HCT116 (cell line): Measurements from ENCODE around the gene JAM3. TPM values are rescaled to one million over a fixed set of nuclear protein-coding genes. Genes with fewer than 3 reads are reported as not detected.

ENCODE experiments used
- ATAC-seq: fragments of 200-7000 bp; cut with Tn5 transposase; 2 replicates; pipeline ENCODE4 v1.9.1; 2020; ENCODE audit warnings: mild to moderate bottlenecking, moderate library complexity
- BruUV-seq: library from RNA; stranded (reverse); fragments of 400-500 nt; replicated peaks from 2 replicates; lab custom pipeline; 2021; lab: Mats Ljungman, UMichigan
- CTCF ChIA-PET: fragments of 300-600 bp; sonication (Branson Sonifier 250); formaldehyde crosslinking; loops from one replicate; lab custom pipeline; 2021; ENCODE audit warnings: antibody characterized with exemption; lab: Charles Lee
- POLR2A ChIA-PET: fragments of 300-600, 350-600 bp; sonication (Branson Sonifier 250); formaldehyde crosslinking; loops from one replicate; lab custom pipeline; 2021; ENCODE audit warnings: antibody characterized with exemption; lab: Charles Lee
- RAD21 ChIA-PET, 2 experiments: fragments of 300-600 bp; sonication (Branson Sonifier 250); formaldehyde crosslinking; loops; one replicate each; lab custom pipeline; 2023; ENCODE audit warnings: low total read pairs in 2 of 2; ENCODE audit not compliant: uncharacterized antibody in 2 of 2, unreplicated experiment in 2 of 2, low non-redundant PET in 1 of 2; lab: Charles Lee
- DNase-seq: peaks from one replicate; pipeline ENCODE4 v3.0.0-alpha.2; 2010; ENCODE audit warnings: low read depth, low spot score
- H2AFZ ChIP-seq: fragments of 200-600 bp; shearing (Covaris generic), sonication (generic); 2 replicates; pipeline ENCODE4 v1.6.1; 2017; ENCODE audit warnings: low read depth, mixed run types, mixed read lengths, antibody characterized with exemption, low read length; ENCODE audit not compliant: poor library complexity, severe bottlenecking
- H3K27ac ChIP-seq: 2 replicates; pipeline ENCODE4 v1.5.1; 2012; ENCODE audit warnings: low read depth, low read length
- H3K27me3 ChIP-seq: fragments of 200-600 bp; sonication (generic); 2 replicates; pipeline ENCODE4 v1.6.1; 2016; ENCODE audit warnings: mixed run types, low read length, mixed read lengths; ENCODE audit not compliant: insufficient read depth
- H3K36me3 ChIP-seq, 2 experiments: fragments of 200-500 bp in 1 of 2; fragments of 200-600 bp in 1 of 2; sonication (Bioruptor generic) in 1 of 2; sonication (generic) in 1 of 2; 2 replicates each; pipeline versions ENCODE4 v1.5.1 to v1.6.1; 2014 to 2016; ENCODE audit warnings: low read length in 2 of 2, inconsistent platforms in 1 of 2, mixed read lengths in 1 of 2, mixed run types in 1 of 2; ENCODE audit not compliant: insufficient read depth in 2 of 2, control insufficient read depth in 1 of 2
- H3K4me1 ChIP-seq, 2 experiments: fragments of 200-600 bp in 1 of 2; sonication (generic) in 1 of 2; 2 replicates each; pipeline versions ENCODE4 v1.5.1 to v1.6.1; 2012 to 2017; ENCODE audit warnings: low read length in 2 of 2, inconsistent platforms in 1 of 2, mild to moderate bottlenecking in 1 of 2, mixed read lengths in 1 of 2, mixed run types in 1 of 2, moderate library complexity in 1 of 2; ENCODE audit not compliant: insufficient read depth in 2 of 2, control insufficient read depth in 1 of 2
- H3K4me2 ChIP-seq: fragments of 200-600 bp; sonication (generic); 2 replicates; pipeline ENCODE4 v1.6.1; 2017; ENCODE audit warnings: mixed run types, low read length, mixed read lengths
- H3K4me3 ChIP-seq, 2 experiments: fragments of 200-600 bp in 1 of 2; sonication (generic) in 1 of 2; replicated peaks in 1 of 2; 2 replicates each; pipeline ENCODE4 v1.5.1; 2011 to 2016; ENCODE audit warnings: low read length in 2 of 2, control low read depth in 1 of 2, low read depth in 1 of 2, mild to moderate bottlenecking in 1 of 2, mixed read lengths in 1 of 2, mixed run types in 1 of 2
- H3K79me2 ChIP-seq: fragments of 200-600 bp; sonication (generic); 2 replicates; pipeline ENCODE4 v1.6.1; 2017; ENCODE audit warnings: mild to moderate bottlenecking, mixed run types, low read length, moderate library complexity, mixed read lengths; ENCODE audit not compliant: insufficient read depth
- H3K9ac ChIP-seq: fragments of 200-600 bp; sonication (generic); 2 replicates; pipeline ENCODE4 v1.6.1; 2016; ENCODE audit warnings: low read length, mixed read lengths
- H3K9me2 ChIP-seq: fragments of 200-600 bp; sonication (generic), shearing (Covaris generic); 2 replicates; pipeline ENCODE4 v1.6.1; 2017; ENCODE audit warnings: mixed run types, mild to moderate bottlenecking, moderate library complexity; ENCODE audit not compliant: insufficient read depth
- H3K9me3 ChIP-seq, 2 experiments: fragments of 200-500 bp in 1 of 2; fragments of 200-600 bp in 1 of 2; sonication (Bioruptor generic) in 1 of 2; sonication (generic) in 1 of 2; 2 replicates each; pipeline ENCODE4 v1.6.1; 2014 to 2017; ENCODE audit warnings: low read length in 2 of 2, mixed read lengths in 2 of 2, inconsistent platforms in 1 of 2, low read depth in 1 of 2, mild to moderate bottlenecking in 1 of 2, mixed run types in 1 of 2, moderate library complexity in 1 of 2; ENCODE audit not compliant: control insufficient read depth in 1 of 2, insufficient read depth in 1 of 2
- H4K20me1 ChIP-seq: fragments of 200-600 bp; sonication (generic), shearing (Covaris generic); 2 replicates; pipeline ENCODE4 v1.6.1; 2017; ENCODE audit warnings: mixed run types, mild to moderate bottlenecking, moderate library complexity; ENCODE audit not compliant: insufficient read depth
- ATF3 ChIP-seq: IDR thresholded peaks from 2 replicates; pipeline ENCODE4 v1.6.1; 2012
- CBX3 ChIP-seq: IDR thresholded peaks from 2 replicates; pipeline ENCODE4 v1.6.1; 2012; ENCODE audit warnings: low read depth
- ELF1 ChIP-seq: IDR thresholded peaks from 2 replicates; pipeline ENCODE4 v1.6.1; 2012; ENCODE audit warnings: low read depth, borderline replicate concordance
- FOSL1 ChIP-seq: IDR thresholded peaks from 2 replicates; pipeline ENCODE4 v1.6.1; 2012; ENCODE audit warnings: low read depth
- JUND ChIP-seq: IDR thresholded peaks from 2 replicates; pipeline ENCODE4 v1.6.1; 2012
- POLR2A ChIP-seq: IDR thresholded peaks from 2 replicates; pipeline ENCODE4 v1.7.0; 2011; ENCODE audit warnings: borderline replicate concordance; ENCODE audit not compliant: insufficient read depth, insufficient read length; ENCODE audit errors: extremely low read depth
- POLR2AphosphoS5 ChIP-seq: IDR thresholded peaks from 2 replicates; pipeline ENCODE4 v1.6.1; 2011; ENCODE audit warnings: mild to moderate bottlenecking, low read depth, low read length, moderate library complexity
- SP1 ChIP-seq: IDR thresholded peaks from 2 replicates; pipeline ENCODE4 v1.6.1; 2012; ENCODE audit warnings: low read depth
- YY1 ChIP-seq: IDR thresholded peaks from 2 replicates; pipeline ENCODE4 v1.6.1; 2011; ENCODE audit warnings: low read length, low read depth, moderate library complexity, mild to moderate bottlenecking; ENCODE audit not compliant: insufficient replicate concordance; ENCODE audit errors: extremely low read depth
- intact Hi-C: fragments of 100-400 bp; cut with micrococcal nuclease; formaldehyde crosslinking; loops from 2 replicates; pipeline ENCODE4 v1.10.0; 2022
- total RNA-seq: library from RNA; stranded (reverse); gene quantifications from one replicate; pipeline ENCODE4 v1.2.1, GENCODE V29; 2021; ENCODE audit not compliant: unreplicated experiment
- TF ChIP-seq, protein P1 (sequence below), 3 experiments: fragments of 200-600 bp in 1 of 3; sonication (generic) in 1 of 3; IDR thresholded peaks in 2 of 3; conservative IDR thresholded peaks in 1 of 3; 2 replicates each; pipeline ENCODE4 v1.5.1; 2012 to 2017; ENCODE audit warnings: low read depth in 2 of 3, low read length in 2 of 3, antibody characterized with exemption in 1 of 3, borderline replicate concordance in 1 of 3, control low read depth in 1 of 3, mild to moderate bottlenecking in 1 of 3, mixed read lengths in 1 of 3, mixed run types in 1 of 3, moderate library complexity in 1 of 3; ENCODE audit not compliant: insufficient read depth in 1 of 3

Gene JAM3
- total RNA-seq, 1 experiment from 2014 or later: 0.25 TPM

- Histone ChIP-seq H3K9me3 (no peaks in the 10 kb centered on the region), H3K9me2 (no peaks in the 10 kb centered on the region), H3K27ac (no peak overlapping the region), H3K4me1 (no peaks in the 10 kb centered on the region)
- no TSS peak for BruUV-seq
- DNase-seq: no peak
- RAD21 ChIA-PET: no interaction called here
- CTCF ChIA-PET: no interaction called here
- TF ChIP-seq FOSL1 (no peak), YY1 (no peak), POLR2AphosphoS5 (no peak), CBX3 (no peak), JUND (no peak), POLR2A (no peak), SP1 (no peak), ELF1 (no peak), ATF3 (no peak)
- TF ChIP-seq, protein P1, sequence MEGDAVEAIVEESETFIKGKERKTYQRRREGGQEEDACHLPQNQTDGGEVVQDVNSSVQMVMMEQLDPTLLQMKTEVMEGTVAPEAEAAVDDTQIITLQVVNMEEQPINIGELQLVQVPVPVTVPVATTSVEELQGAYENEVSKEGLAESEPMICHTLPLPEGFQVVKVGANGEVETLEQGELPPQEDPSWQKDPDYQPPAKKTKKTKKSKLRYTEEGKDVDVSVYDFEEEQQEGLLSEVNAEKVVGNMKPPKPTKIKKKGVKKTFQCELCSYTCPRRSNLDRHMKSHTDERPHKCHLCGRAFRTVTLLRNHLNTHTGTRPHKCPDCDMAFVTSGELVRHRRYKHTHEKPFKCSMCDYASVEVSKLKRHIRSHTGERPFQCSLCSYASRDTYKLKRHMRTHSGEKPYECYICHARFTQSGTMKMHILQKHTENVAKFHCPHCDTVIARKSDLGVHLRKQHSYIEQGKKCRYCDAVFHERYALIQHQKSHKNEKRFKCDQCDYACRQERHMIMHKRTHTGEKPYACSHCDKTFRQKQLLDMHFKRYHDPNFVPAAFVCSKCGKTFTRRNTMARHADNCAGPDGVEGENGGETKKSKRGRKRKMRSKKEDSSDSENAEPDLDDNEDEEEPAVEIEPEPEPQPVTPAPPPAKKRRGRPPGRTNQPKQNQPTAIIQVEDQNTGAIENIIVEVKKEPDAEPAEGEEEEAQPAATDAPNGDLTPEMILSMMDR (IDR thresholded peaks at IDR 0.05 in 2 of 3, conservative IDR thresholded peaks at IDR 0.05 in 1 of 3; ENCODE audit: borderline replicate concordance in 1 of 3, insufficient read depth in 1 of 3, low read depth in 2 of 3, low read length in 2 of 3): no peak
- TF ChIP-seq, all 23 proteins: peak for 0
- Histone ChIP-seq H3K9ac (no peak overlapping the region), H3K4me3 (no peak overlapping the region), H4K20me1 (no peaks in the 10 kb centered on the region), H3K27me3 (no peaks in the 10 kb centered on the region), H3K36me3 (peaks cover 12 to 60% of the 10 kb centered on the region in 2 experiments; a peak in 3 of 4 replicates), H3K4me2 (no peak overlapping the region), H2AFZ (no peak overlapping the region), H3K79me2 (no peaks in the 10 kb centered on the region)
- intact Hi-C loops: no loop called here
- no peak for ATAC-seq
- POLR2A ChIA-PET: no interaction called here
Measured at GRCh38 chr11:134153147-134153905, 84.5 kb downstream of the JAM3 start.
